ENCODE results near the gene DPH6. TPM values are rescaled to one million over a fixed set of nuclear protein-coding genes. Genes with fewer than 3 reads are reported as not detected.

DPH6 gene
- total RNA-seq, 2 donors from 2014 or later = 29.8 to 35.6 TPM

DNA sequence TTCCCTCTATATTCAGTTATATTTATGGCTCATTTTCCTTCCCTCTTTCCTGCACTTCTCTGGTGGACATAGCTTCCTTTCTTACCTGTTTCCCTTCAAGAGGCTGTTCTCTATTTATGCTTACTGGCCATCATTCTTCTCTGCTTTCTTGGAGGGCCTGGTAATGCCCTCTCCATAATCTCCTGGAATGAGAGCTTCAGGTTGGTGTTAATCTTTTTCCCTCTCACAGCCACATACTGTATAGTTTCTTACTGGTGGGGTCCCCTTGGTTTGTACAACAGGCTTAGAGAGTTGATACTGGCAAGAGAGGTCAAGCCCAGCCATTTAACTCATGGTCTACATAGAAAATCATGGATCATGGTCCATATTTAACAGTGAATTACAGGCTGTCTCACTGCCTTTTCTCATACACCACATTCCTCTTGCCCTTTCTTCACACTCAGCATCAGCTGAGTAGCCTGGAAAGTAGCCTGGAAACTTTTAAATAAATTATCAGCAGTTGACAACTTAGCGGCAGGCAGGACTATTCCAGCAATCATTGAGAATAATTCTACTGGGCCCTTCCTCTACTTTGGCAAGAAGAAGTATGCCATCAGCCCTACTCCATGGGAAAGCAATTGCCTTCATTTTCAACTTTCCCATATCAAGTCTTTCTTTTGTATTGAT, 38.0 kb upstream of the DPH6 start:
- no peaks in the 10 kb centered on the region for H3K36me3 ChIP-seq (ENCODE audit: control insufficient read depth, insufficient read depth, low read length)
- H3K4me3 ChIP-seq (ENCODE audit: low read length) = no peak overlapping the region
- no peak overlapping the region for H3K9ac ChIP-seq (ENCODE audit: extremely low read depth, low read length, poor library complexity, severe bottlenecking)
- DNase-seq = no peak
- Mint-ChIP-seq H3K4me1 (no peaks in the 10 kb centered on the region), H3K27ac (no peak overlapping the region), H3K4me3 (no peak overlapping the region), H3K27me3 (ENCODE audit: insufficient read depth) (no peaks in the 10 kb centered on the region), H3K36me3 (ENCODE audit: low read depth) (no peaks in the 10 kb centered on the region), H3K9me3 (no peaks in the 10 kb centered on the region)
- no peaks in the 10 kb centered on the region for H3K27me3 ChIP-seq (ENCODE audit: control insufficient read depth, insufficient read depth, low read length, poor library complexity, severe bottlenecking)
- no peaks in the 10 kb centered on the region for H3K9me3 ChIP-seq (ENCODE audit: control insufficient read depth, low read length)
- TF ChIP-seq, protein P1, sequence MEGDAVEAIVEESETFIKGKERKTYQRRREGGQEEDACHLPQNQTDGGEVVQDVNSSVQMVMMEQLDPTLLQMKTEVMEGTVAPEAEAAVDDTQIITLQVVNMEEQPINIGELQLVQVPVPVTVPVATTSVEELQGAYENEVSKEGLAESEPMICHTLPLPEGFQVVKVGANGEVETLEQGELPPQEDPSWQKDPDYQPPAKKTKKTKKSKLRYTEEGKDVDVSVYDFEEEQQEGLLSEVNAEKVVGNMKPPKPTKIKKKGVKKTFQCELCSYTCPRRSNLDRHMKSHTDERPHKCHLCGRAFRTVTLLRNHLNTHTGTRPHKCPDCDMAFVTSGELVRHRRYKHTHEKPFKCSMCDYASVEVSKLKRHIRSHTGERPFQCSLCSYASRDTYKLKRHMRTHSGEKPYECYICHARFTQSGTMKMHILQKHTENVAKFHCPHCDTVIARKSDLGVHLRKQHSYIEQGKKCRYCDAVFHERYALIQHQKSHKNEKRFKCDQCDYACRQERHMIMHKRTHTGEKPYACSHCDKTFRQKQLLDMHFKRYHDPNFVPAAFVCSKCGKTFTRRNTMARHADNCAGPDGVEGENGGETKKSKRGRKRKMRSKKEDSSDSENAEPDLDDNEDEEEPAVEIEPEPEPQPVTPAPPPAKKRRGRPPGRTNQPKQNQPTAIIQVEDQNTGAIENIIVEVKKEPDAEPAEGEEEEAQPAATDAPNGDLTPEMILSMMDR (conservative IDR thresholded peaks at IDR 0.05) = no peak
- no peak overlapping the region for H3K27ac ChIP-seq (ENCODE audit: low read depth, low read length)
- H3K4me1 ChIP-seq (ENCODE audit: control insufficient read depth, insufficient read depth, low read length) = no peaks in the 10 kb centered on the region
- WGBS, 2 experiments (ENCODE audit: insufficient coverage in 1 of 2, insufficient read length in 1 of 2) = 89 to 97% methylated on average over 1 of the region's 1 CpG

DNA sequence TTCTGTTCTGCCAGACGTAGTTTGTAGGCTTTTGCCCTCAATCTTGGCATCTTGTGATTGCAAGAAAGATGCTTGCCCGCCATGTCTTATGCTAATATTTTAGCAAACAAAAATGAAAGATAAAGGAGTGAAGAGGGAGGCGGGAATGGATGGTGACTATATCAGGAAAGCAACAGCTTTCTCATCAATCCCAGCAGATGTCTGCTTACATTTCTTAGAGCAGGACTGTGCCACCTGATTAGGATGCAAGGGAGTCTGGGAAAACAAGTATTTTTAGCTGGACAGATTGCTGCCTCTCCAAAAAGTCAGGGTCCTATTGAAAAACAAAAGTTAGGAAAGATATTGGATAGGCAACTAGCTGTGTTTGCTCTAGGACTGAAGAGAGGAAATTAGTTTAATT, 34.6 kb upstream of the DPH6 start:
- H3K9ac ChIP-seq (ENCODE audit: extremely low read depth, low read length, poor library complexity, severe bottlenecking) = no peak overlapping the region
- Mint-ChIP-seq H3K4me1 (no peaks in the 10 kb centered on the region), H3K9me3 (no peaks in the 10 kb centered on the region), H3K4me3 (no peak overlapping the region), H3K27ac (no peak overlapping the region), H3K27me3 (ENCODE audit: insufficient read depth) (no peaks in the 10 kb centered on the region), H3K36me3 (ENCODE audit: low read depth) (no peaks in the 10 kb centered on the region)
- TF ChIP-seq, protein P1 (conservative IDR thresholded peaks at IDR 0.05) = no peak
- WGBS, 2 experiments (ENCODE audit: insufficient coverage in 1 of 2, insufficient read length in 1 of 2) = 87 to 100% methylated on average over 1 to 3 of the region's 3 CpGs
- H3K27ac ChIP-seq (ENCODE audit: low read depth, low read length) = no peak overlapping the region
- H3K36me3 ChIP-seq (ENCODE audit: control insufficient read depth, insufficient read depth, low read length) = no peaks in the 10 kb centered on the region
- no peak for DNase-seq
- no peak overlapping the region for H3K4me3 ChIP-seq (ENCODE audit: low read length)
- H3K27me3 ChIP-seq (ENCODE audit: control insufficient read depth, insufficient read depth, low read length, poor library complexity, severe bottlenecking) = no peaks in the 10 kb centered on the region
- no peaks in the 10 kb centered on the region for H3K4me1 ChIP-seq (ENCODE audit: control insufficient read depth, insufficient read depth, low read length)
- no peaks in the 10 kb centered on the region for H3K9me3 ChIP-seq (ENCODE audit: control insufficient read depth, low read length)

DNA sequence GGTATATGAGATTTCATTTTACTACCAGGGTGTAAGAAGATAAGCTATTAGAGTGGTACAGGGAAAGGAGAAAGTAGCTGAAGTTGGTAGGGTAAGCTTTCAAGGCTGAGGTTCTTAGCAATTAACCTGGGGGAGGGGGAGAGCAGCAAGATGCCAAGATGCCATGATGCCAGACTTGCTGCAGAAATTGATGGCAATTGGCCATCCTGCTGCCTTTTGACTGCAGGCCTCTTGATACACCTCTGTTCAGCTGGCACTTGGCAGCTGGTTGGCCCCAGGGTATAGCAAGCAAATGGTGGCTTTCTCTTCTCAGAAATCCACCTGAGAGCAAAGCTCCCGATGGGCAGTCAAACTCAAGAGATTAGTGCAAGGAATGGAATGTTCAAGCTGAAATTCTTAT, 21.4 kb upstream of the DPH6 start:
- no peak overlapping the region for H3K9ac ChIP-seq (ENCODE audit: extremely low read depth, low read length, poor library complexity, severe bottlenecking)
- no peaks in the 10 kb centered on the region for H3K27me3 Mint-ChIP-seq (ENCODE audit: insufficient read depth)
- H3K4me3 Mint-ChIP-seq = no peak overlapping the region
- no peaks in the 10 kb centered on the region for H3K4me1 Mint-ChIP-seq
- no peaks in the 10 kb centered on the region for H3K36me3 Mint-ChIP-seq (ENCODE audit: low read depth)
- H3K4me3 ChIP-seq (ENCODE audit: low read length) = no peak overlapping the region
- no peak overlapping the region for H3K27ac ChIP-seq (ENCODE audit: low read depth, low read length)
- H3K27ac Mint-ChIP-seq = no peak overlapping the region
- TF ChIP-seq, protein P1 (conservative IDR thresholded peaks at IDR 0.05) = no peak
- H3K27me3 ChIP-seq (ENCODE audit: control insufficient read depth, insufficient read depth, low read length, poor library complexity, severe bottlenecking) = no peaks in the 10 kb centered on the region
- H3K9me3 Mint-ChIP-seq = no peaks in the 10 kb centered on the region
- no peaks in the 10 kb centered on the region for H3K9me3 ChIP-seq (ENCODE audit: control insufficient read depth, low read length)
- H3K4me1 ChIP-seq (ENCODE audit: control insufficient read depth, insufficient read depth, low read length) = peaks cover 4% of the 10 kb centered on the region
- H3K36me3 ChIP-seq (ENCODE audit: control insufficient read depth, insufficient read depth, low read length) = no peaks in the 10 kb centered on the region
- no peak for DNase-seq
- 100% methylated on average over 1 of the region's 1 CpG; no CpG with 5 or more reads in 1 of the 2 experiments for WGBS, 2 experiments (ENCODE audit: insufficient coverage in 1 of 2, insufficient read length in 1 of 2)
